Mucosa of gallbladder (tissue), 1 donor: ENCODE data around the gene RPTOR. TPM values are rescaled to one million over a fixed set of nuclear protein-coding genes. Genes with fewer than 3 reads are reported as not detected.

ENCODE experiments used
- DNase-seq: peaks from one replicate; pipeline ENCODE4 v3.0.0-alpha.2; 2020; ENCODE audit warnings: low spot score
- total RNA-seq: library from RNA; stranded (reverse); gene quantifications from one replicate; pipeline ENCODE4 v1.2.1, GENCODE V29; 2021
- donor health status: DM: no; HTN: no; CAD: no.

Gene RPTOR
- total RNA-seq, 1 donor from 2014 or later, result 37.5 TPM

DNA sequence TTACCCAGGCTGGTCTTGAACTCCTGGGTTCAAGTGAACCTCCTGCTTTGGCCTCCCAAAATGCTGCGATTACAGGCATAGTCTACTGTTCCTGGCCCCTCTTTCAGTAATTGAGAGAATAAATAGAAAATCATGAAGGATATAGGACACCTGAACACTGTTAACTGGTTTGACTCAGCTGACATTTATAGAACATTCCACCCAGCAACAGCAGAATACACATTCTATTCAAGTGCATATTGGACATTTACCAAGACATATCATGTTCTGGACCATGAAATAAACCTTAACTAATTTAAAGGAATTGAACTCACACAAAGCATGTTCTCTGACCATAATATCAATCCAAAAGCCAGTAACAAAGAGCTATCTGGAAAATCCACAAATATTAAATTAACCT lies 470.5 kb downstream of the RPTOR start:
- DNase-seq, result no peak

Other genes starting within 250 kb of the RPTOR start
- gene ENDOV, start 129.7 kb upstream of the RPTOR start, total RNA-seq, result 26.2 TPM
- 5.7 TPM for gene NPTX1, start 68.2 kb upstream of the RPTOR start, total RNA-seq